HepG2 (cell line): ENCODE measurements around the gene PIEZO2. TPM values are rescaled to one million over a fixed set of nuclear protein-coding genes. Genes with fewer than 3 reads are reported as not detected.

Experiments
- ATAC-seq: fragments of 200-7000 bp; cut with Tn5 transposase; 3 replicates; pipeline ENCODE4 v1.9.1; 2020; ENCODE audit warnings: mild to moderate bottlenecking, moderate library complexity
- BruUV-seq: library from RNA; stranded (reverse); fragments of 400-500 nt; replicated peaks from 2 replicates; lab custom pipeline; 2021; lab: Mats Ljungman, UMichigan
- CTCF ChIA-PET: fragments of 300-600 bp; formaldehyde crosslinking; extraction: SDS; loops from one replicate; lab custom pipeline; 2021; ENCODE audit warnings: low total read pairs, inconsistent platforms, low intra/inter-chr PET ratio; lab: Yijun Ruan, JAX
- POLR2A ChIA-PET: fragments of 350-600 bp; sonication (Branson Sonifier 250); formaldehyde crosslinking; loops from one replicate; lab custom pipeline; 2020; ENCODE audit warnings: antibody characterized with exemption, inconsistent platforms; lab: Yijun Ruan, JAX
- DNase-seq: peaks from one replicate; pipeline ENCODE4 v3.0.0-alpha.2; 2015; ENCODE audit warnings: low spot score
- FAIRE-seq: peaks from 3 replicates; lab custom pipeline; 2011; peaks lifted over from hg19 to GRCh38; lab: Jason Lieb, UNC
- H2AFZ ChIP-seq: one replicate; pipeline ENCODE4 v1.6.1; 2011; ENCODE audit warnings: low read length, inconsistent platforms
- H3K27ac ChIP-seq: fragments of 300-600 bp; 3 replicates; pipeline ENCODE4 v1.8.0; 2011; ENCODE audit warnings: mixed run types, mild to moderate bottlenecking, mixed read lengths, low read length, inconsistent platforms; ENCODE audit not compliant: insufficient read depth; ENCODE audit errors: extremely low read length
- H3K27me3 ChIP-seq, 2 experiments: fragments of 200-600 bp in 1 of 2; 2 replicates in 1 of 2; 3 replicates in 1 of 2; pipeline versions ENCODE4 v1.6.0 to v1.8.0; 2011; ENCODE audit warnings: low read length in 2 of 2, mild to moderate bottlenecking in 2 of 2, moderate library complexity in 2 of 2, inconsistent platforms in 1 of 2; ENCODE audit not compliant: insufficient read depth in 2 of 2, control insufficient read depth in 1 of 2
- H3K36me3 ChIP-seq, 2 experiments: fragments of 200-600 bp in 1 of 2; replicated peaks in 1 of 2; 2 replicates in 1 of 2; 3 replicates in 1 of 2; pipeline versions ENCODE4 v1.5.1 to v1.8.0; 2011; ENCODE audit warnings: low read length in 2 of 2, inconsistent platforms in 1 of 2; ENCODE audit not compliant: insufficient read depth in 2 of 2, control insufficient read depth in 1 of 2
- H3K4me1 ChIP-seq: 2 replicates; pipeline ENCODE4 v1.5.1; 2012; ENCODE audit warnings: low read length, inconsistent platforms; ENCODE audit not compliant: insufficient read depth
- H3K4me2 ChIP-seq: 2 replicates; pipeline ENCODE4 v1.6.0; 2011; ENCODE audit warnings: low read depth, low read length, inconsistent platforms
- H3K4me3 ChIP-seq, 3 experiments: fragments of 200-600 bp in 1 of 3; sonication (generic), shearing (Covaris generic) in 1 of 3; replicated peaks in 1 of 3; 2 replicates each; pipeline ENCODE4 v1.5.1; 2011 to 2016; ENCODE audit warnings: low read length in 3 of 3, inconsistent platforms in 2 of 3, low read depth in 2 of 3, mild to moderate bottlenecking in 2 of 3, control low read depth in 1 of 3, mixed read lengths in 1 of 3; ENCODE audit not compliant: insufficient read depth in 1 of 3
- H3K79me2 ChIP-seq: one replicate; pipeline ENCODE4 v1.6.1; 2011; ENCODE audit warnings: low read length, inconsistent platforms; ENCODE audit not compliant: insufficient read depth
- H3K9ac ChIP-seq: 2 replicates; pipeline ENCODE4 v1.6.0; 2011; ENCODE audit warnings: mild to moderate bottlenecking, low read depth, low read length, inconsistent platforms; ENCODE audit not compliant: insufficient read depth
- H3K9me3 ChIP-seq: 2 replicates; pipeline ENCODE4 v1.5.1; 2012; ENCODE audit warnings: mild to moderate bottlenecking, low read length
- H4K20me1 ChIP-seq: 2 replicates; pipeline ENCODE4 v1.6.0; 2011; ENCODE audit warnings: inconsistent platforms, mild to moderate bottlenecking, low read length, moderate library complexity; ENCODE audit not compliant: insufficient read depth
- ASH2L ChIP-seq: fragments of 300-600, 200-600 bp; sonication (generic); IDR thresholded peaks from 2 replicates; pipeline ENCODE4 v1.7.0; 2017; ENCODE audit warnings: low read depth, mild to moderate bottlenecking, moderate library complexity, mixed read lengths, low read length; ENCODE audit not compliant: insufficient read length
- BHLHE40 ChIP-seq: IDR thresholded peaks from 2 replicates; pipeline ENCODE4 v1.6.1; 2011; ENCODE audit warnings: low read length, improper control_type of control experiment
- CCDC6 ChIP-seq: sonication (generic); formaldehyde crosslinking; IDR thresholded peaks from 2 replicates; pipeline ENCODE4 v1.8.1; 2022; ENCODE audit warnings: mild to moderate bottlenecking, missing genetic modification reagents, moderate library complexity
- ELK4 ChIP-seq: sonication (generic); formaldehyde crosslinking; IDR thresholded peaks from 2 replicates; pipeline ENCODE4 v1.9.0; 2021; ENCODE audit warnings: missing genetic modification reagents, borderline replicate concordance
- EZH2 ChIP-seq: conservative IDR thresholded peaks from 2 replicates; pipeline ENCODE4 v1.6.1; 2012; ENCODE audit warnings: mild to moderate bottlenecking, low read depth, low read length, moderate library complexity
- KMT2A ChIP-seq: sonication (generic); formaldehyde crosslinking; IDR thresholded peaks from 2 replicates; pipeline ENCODE4 v1.4.0; 2020; ENCODE audit warnings: missing genetic modification reagents
- ZKSCAN1 ChIP-seq: fragments of 150-350 bp; IDR thresholded peaks from 2 replicates; pipeline ENCODE4 v1.6.1; 2014; ENCODE audit warnings: low read length
- ZNF234 ChIP-seq: sonication (generic); formaldehyde crosslinking; conservative IDR thresholded peaks from 2 replicates; pipeline ENCODE4 v1.5.1; 2020; ENCODE audit warnings: mild to moderate bottlenecking, missing genetic modification reagents
- ZNF446 ChIP-seq: sonication (generic); formaldehyde crosslinking; IDR thresholded peaks from 2 replicates; pipeline ENCODE4 v1.5.0; 2020; ENCODE audit warnings: mild to moderate bottlenecking, missing genetic modification reagents
- ZSCAN5A ChIP-seq: sonication (generic); formaldehyde crosslinking; IDR thresholded peaks from 2 replicates; pipeline ENCODE4 v1.8.0; 2022; ENCODE audit warnings: mild to moderate bottlenecking, missing genetic modification reagents, borderline replicate concordance
- WGBS: methylation state at CpG from one replicate; pipeline ENCODE4 v1.1.6; 2017; ENCODE audit warnings: low lambda C conversion rate; 5-methylcytosine and 5-hydroxymethylcytosine counted together
- in situ Hi-C: cut with HindIII; loops from 2 replicates; pipeline ENCODE4 v1.10.0; 2017; ENCODE audit warnings: low pct_unique_long_range_greater_than_20kb; ENCODE audit not compliant: extremely low pct_ligation_motif_present
- intact Hi-C: fragments of 100-400 bp; cut with micrococcal nuclease; formaldehyde crosslinking; loops from one replicate; pipeline ENCODE4 v1.10.0; 2022; ENCODE audit not compliant: unreplicated experiment
- polyA plus RNA-seq, 8 experiments: library from polyadenylated mRNA; depleted of rRNA in 3 of 8; stranded (reverse) in 7 of 8; unstranded in 1 of 8; fragments of >200 nt; fragmentation: Illumina TruSeq in 4 of 8; extraction: Trizol in 4 of 8; gene quantifications; 2 replicates each; pipeline versions ENCODE4 v1.2.1 to v1.2.3, GENCODE V29; 2011 to 2016; ENCODE audit warnings: low read depth in 4 of 8, missing spikeins in 1 of 8, mixed read lengths in 1 of 8; ENCODE audit not compliant: insufficient read depth in 1 of 8
- total RNA-seq, 5 experiments: library from RNA; depleted of rRNA; stranded (reverse); fragments of >200 nt; fragmentation: Illumina TruSeq; extraction: Trizol; gene quantifications; 2 replicates each; pipeline ENCODE4 v1.2.3, GENCODE V29; 2016; ENCODE audit warnings: low read depth in 1 of 5

The PIEZO2 gene
- total and polyA plus RNA-seq, 2 of the 13 experiments (the other 11 are each of a cell fraction or from before 2014, with no cell fraction given) = 15.2 to 27.2 TPM

- Histone ChIP-seq H2AFZ (no peak overlapping the region), H3K36me3 (no peaks in the 10 kb centered on the region; a peak in 1 of 5 replicates), H3K4me1 (peaks cover 6% of the 10 kb centered on the region), H4K20me1 (no peaks in the 10 kb centered on the region), H3K9me3 (no peaks in the 10 kb centered on the region), H3K27me3 (no peaks in the 10 kb centered on the region), H3K9ac (no peak overlapping the region), H3K27ac (no peak overlapping the region), H3K4me2 (no peak overlapping the region), H3K79me2 (no peaks in the 10 kb centered on the region), H3K4me3 (no peak overlapping the region)
- ChIA-PET CTCF (no interaction called here), POLR2A (no interaction called here)
- ATAC-seq = no peak
- in situ Hi-C loops (no loop called here), intact Hi-C loops (no loop called here)
- TF ChIP-seq ZNF446 (CRISPR knock-in tag) = no peak
- TF ChIP-seq KMT2A (CRISPR knock-in tag) = no peak
- no peak for TF ChIP-seq EZH2
- no peak for DNase-seq
- FAIRE-seq = no peak
- 83% methylated on average over 4 of the region's 4 CpGs for WGBS
- no TSS peak for BruUV-seq
These were observed 307.0 kb downstream of the PIEZO2 start for GRCh38 chr18:10842371-10842770.

- FAIRE-seq = no peak
- no peak for ATAC-seq
- intact Hi-C loops = no loop called here
These were observed 308.2 kb downstream of the PIEZO2 start for GRCh38 chr18:10841203-10841602.

More at GRCh38 chr18:10841203-10841602, 308.2 kb downstream of the PIEZO2 start:
- no TSS peak for BruUV-seq
- no peak for DNase-seq
- no peaks in the 10 kb centered on the region for H3K27me3 ChIP-seq
- no peak overlapping the region for H3K4me3 ChIP-seq
- no peaks in the 10 kb centered on the region for H3K79me2 ChIP-seq
- TF ChIP-seq ZKSCAN1 = no peak
- TF ChIP-seq ZSCAN5A (CRISPR knock-in tag) = no peak
- no peak for TF ChIP-seq ZNF234 (CRISPR knock-in tag)
- TF ChIP-seq BHLHE40 = no peak
- TF ChIP-seq ASH2L = no peak
- no peak for TF ChIP-seq ELK4 (CRISPR knock-in tag)
- no peak for TF ChIP-seq CCDC6 (CRISPR knock-in tag)
- H3K4me1 ChIP-seq = no peaks in the 10 kb centered on the region
- H3K9me3 ChIP-seq = no peaks in the 10 kb centered on the region
- POLR2A ChIA-PET = no interaction called here
- no peaks in the 10 kb centered on the region for H4K20me1 ChIP-seq
- CTCF ChIA-PET = no interaction called here
- no peak overlapping the region for H3K27ac ChIP-seq
- H3K4me2 ChIP-seq = no peak overlapping the region
- no peak overlapping the region for H3K9ac ChIP-seq
- no peaks in the 10 kb centered on the region; a peak in 1 of 5 replicates for H3K36me3 ChIP-seq
- no peak overlapping the region for H2AFZ ChIP-seq
- in situ Hi-C loops = no loop called here
